ENCODE data around the gene ZBTB47.

Gene ZBTB47

DNA sequence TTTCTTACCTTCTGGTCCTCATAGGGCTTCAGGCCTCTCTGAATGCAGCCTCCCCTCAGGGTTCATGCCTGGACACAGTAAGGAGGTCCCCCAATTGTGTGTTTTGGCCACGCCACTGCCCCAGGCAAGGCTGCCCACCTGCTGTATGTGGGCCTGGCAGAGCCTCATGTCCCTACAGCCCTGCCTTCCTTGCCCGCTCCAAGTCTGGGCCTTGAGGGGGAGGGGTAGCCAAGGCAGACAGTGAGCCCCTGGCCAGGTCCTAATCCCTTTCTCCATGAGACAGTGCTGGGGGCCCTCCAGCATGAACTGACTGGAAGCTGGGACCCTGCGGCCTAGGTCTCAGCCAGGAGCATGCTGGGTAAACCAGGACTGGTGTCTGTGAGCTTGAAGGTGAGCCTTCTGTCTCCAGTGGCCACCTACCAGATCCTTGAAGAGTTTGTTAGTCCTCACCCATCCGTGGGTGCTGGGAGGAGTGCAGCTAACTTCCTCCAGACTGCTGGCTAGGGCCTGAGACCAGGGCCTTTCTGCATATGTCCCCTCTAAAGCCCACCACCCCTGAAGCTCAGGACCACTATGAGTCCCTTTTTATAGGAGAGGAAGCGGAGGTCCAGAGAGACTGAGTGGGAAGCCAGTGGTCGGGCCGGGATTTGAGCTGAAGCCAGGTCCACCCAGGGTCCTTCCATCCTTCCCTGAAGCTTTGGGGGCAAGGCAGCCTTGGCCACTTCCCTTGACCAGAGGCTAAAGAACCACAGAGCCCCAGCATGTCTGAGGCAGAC, 8.7 kb downstream of the ZBTB47 start:
- H3K4me2 ChIP-seq (ENCODE audit: insufficient read depth, low read length) = no peak overlapping the region
- DNase-seq (no peak), ATAC-seq (ENCODE audit: insufficient read depth, low read depth) (no peak)
- no peaks in the 10 kb centered on the region for H3K36me3 ChIP-seq (ENCODE audit: insufficient read depth, low read length)
- no peak overlapping the region for H3K4me3 ChIP-seq (ENCODE audit: low read depth in 1 of 2, low read length in 2 of 2)
- no peaks in the 10 kb centered on the region for H3K27me3 ChIP-seq (ENCODE audit: insufficient read depth, low read length, poor library complexity)
- H3K4me1 ChIP-seq (ENCODE audit: insufficient read depth, low read length) = no peaks in the 10 kb centered on the region
- no peak overlapping the region for H2AFZ ChIP-seq (ENCODE audit: low read depth, low read length)
- no peak overlapping the region for H3K9ac ChIP-seq (ENCODE audit: low read depth, low read length)
- no peak overlapping the region for H3K27ac ChIP-seq (ENCODE audit: low read length)
- H4K20me1 ChIP-seq (ENCODE audit: insufficient read depth, low read length) = no peaks in the 10 kb centered on the region
- no peaks in the 10 kb centered on the region for H3K9me3 ChIP-seq (ENCODE audit: insufficient read depth, low read length, severe bottlenecking)
- no peaks in the 10 kb centered on the region for H3K79me2 ChIP-seq (ENCODE audit: insufficient read depth, low read length)
- TF ChIP-seq, protein P1, sequence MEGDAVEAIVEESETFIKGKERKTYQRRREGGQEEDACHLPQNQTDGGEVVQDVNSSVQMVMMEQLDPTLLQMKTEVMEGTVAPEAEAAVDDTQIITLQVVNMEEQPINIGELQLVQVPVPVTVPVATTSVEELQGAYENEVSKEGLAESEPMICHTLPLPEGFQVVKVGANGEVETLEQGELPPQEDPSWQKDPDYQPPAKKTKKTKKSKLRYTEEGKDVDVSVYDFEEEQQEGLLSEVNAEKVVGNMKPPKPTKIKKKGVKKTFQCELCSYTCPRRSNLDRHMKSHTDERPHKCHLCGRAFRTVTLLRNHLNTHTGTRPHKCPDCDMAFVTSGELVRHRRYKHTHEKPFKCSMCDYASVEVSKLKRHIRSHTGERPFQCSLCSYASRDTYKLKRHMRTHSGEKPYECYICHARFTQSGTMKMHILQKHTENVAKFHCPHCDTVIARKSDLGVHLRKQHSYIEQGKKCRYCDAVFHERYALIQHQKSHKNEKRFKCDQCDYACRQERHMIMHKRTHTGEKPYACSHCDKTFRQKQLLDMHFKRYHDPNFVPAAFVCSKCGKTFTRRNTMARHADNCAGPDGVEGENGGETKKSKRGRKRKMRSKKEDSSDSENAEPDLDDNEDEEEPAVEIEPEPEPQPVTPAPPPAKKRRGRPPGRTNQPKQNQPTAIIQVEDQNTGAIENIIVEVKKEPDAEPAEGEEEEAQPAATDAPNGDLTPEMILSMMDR (IDR thresholded peaks at IDR 0.05; ENCODE audit: borderline replicate concordance, extremely low read depth, low read length, poor library complexity, severe bottlenecking) = no peak
- TF ChIP-seq EZH2 (IDR thresholded peaks at IDR 0.05; ENCODE audit: borderline replicate concordance, low read depth, low read length, severe bottlenecking) = no peak

DNA sequence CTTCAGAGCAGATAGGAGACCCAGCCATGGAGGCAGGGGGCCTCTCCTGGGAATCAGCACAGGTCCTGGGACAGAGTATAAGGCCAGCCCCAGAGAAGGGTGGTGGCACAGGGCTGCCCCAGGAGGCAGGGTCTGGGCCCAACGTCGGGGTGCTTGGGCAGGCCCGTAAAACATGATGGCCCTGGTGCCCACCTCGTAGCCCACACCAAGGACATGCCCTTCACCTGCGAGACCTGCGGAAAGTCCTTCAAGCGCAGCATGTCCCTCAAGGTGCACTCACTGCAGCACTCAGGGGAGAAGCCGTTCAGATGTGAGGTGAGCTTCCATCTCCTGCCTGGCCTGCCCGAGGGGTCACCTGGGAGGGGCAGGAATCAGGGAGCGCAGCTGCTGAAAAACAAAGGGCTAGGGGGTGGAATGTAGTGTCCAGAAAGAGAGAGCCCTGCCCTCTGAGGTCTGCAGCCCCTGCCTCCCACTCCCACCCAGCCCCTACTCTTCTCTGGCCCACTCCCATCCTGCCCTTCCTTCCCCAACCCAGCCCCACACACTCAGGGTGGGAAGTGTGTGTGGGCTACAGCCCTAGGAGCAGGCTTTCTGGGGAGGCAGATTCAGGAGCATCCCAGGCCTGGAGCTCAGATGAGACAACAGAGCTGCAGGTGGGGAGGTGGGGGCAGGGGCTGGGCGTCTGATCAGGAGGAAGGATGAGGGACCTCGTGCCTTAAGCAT, 9.5 kb downstream of the ZBTB47 start:
- Histone ChIP-seq H3K4me2 (ENCODE audit: insufficient read depth, low read length) (no peak overlapping the region), H3K27ac (ENCODE audit: low read length) (no peak overlapping the region)

DNA sequence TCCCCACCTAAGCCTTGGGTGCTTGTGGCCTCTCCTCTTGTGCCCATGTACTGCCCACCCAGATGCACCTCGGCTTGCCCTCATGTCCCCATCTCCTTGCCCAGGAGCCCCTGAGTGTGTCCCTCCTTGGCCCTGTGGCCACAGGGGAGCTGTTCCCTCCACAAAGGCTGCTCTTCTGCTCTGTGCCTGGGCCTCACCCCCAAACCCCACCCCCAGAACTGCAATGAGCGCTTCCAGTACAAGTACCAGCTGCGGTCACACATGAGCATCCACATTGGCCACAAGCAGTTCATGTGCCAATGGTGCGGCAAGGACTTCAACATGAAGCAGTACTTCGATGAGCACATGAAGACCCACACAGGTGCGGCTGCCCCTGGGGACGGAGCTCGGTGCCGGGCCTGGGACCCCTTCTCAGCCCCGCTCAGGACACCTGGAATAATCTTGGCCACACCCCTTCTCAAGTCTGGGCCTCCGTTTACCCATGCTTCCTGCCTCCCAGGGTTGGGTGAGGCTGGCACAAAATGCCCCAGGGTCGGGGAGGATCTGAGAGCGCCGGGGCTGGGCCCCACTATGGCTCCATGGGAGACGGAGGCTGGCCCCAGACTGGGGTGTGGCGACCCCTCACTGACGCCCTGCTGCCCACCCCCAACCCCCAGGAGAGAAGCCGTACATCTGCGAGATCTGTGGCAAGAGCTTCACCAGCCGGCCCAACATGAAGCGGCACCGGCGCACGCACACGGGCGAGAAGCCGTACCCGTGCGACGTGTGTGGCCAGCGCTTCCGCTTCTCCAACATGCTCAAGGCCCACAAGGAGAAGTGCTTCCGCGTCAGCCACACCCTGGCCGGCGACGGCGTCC, 10.3 kb downstream of the ZBTB47 start:
- no peaks in the 10 kb centered on the region for H3K79me2 ChIP-seq (ENCODE audit: insufficient read depth, low read length)
- no peak overlapping the region for H3K27ac ChIP-seq (ENCODE audit: low read length)
- H2AFZ ChIP-seq (ENCODE audit: low read depth, low read length) = no peak overlapping the region
- ATAC-seq (ENCODE audit: insufficient read depth, low read depth) (no peak), DNase-seq (no peak)
- H3K27me3 ChIP-seq (ENCODE audit: insufficient read depth, low read length, poor library complexity) = no peaks in the 10 kb centered on the region
- H3K36me3 ChIP-seq (ENCODE audit: insufficient read depth, low read length) = no peaks in the 10 kb centered on the region
- no peak overlapping the region for H3K9ac ChIP-seq (ENCODE audit: low read depth, low read length)
- no peaks in the 10 kb centered on the region for H4K20me1 ChIP-seq (ENCODE audit: insufficient read depth, low read length)
- no peak overlapping the region for H3K4me3 ChIP-seq (ENCODE audit: low read depth in 1 of 2, low read length in 2 of 2)
- TF ChIP-seq, protein P1 (IDR thresholded peaks at IDR 0.05; ENCODE audit: borderline replicate concordance, extremely low read depth, low read length, poor library complexity, severe bottlenecking) = no peak
- no peak for TF ChIP-seq EZH2 (IDR thresholded peaks at IDR 0.05; ENCODE audit: borderline replicate concordance, low read depth, low read length, severe bottlenecking)
- H3K4me2 ChIP-seq (ENCODE audit: insufficient read depth, low read length) = no peak overlapping the region
- H3K4me1 ChIP-seq (ENCODE audit: insufficient read depth, low read length) = no peaks in the 10 kb centered on the region
- H3K9me3 ChIP-seq (ENCODE audit: insufficient read depth, low read length, severe bottlenecking) = no peaks in the 10 kb centered on the region

More for the DNA sequence above, 9.5 kb downstream of the ZBTB47 start:
- Histone ChIP-seq H3K4me3 (ENCODE audit: low read depth in 1 of 2, low read length in 2 of 2) (no peak overlapping the region), H3K9ac (ENCODE audit: low read depth, low read length) (no peak overlapping the region), H3K4me1 (ENCODE audit: insufficient read depth, low read length) (no peaks in the 10 kb centered on the region), H2AFZ (ENCODE audit: low read depth, low read length) (no peak overlapping the region), H4K20me1 (ENCODE audit: insufficient read depth, low read length) (no peaks in the 10 kb centered on the region), H3K79me2 (ENCODE audit: insufficient read depth, low read length) (no peaks in the 10 kb centered on the region), H3K9me3 (ENCODE audit: insufficient read depth, low read length, severe bottlenecking) (no peaks in the 10 kb centered on the region), H3K27me3 (ENCODE audit: insufficient read depth, low read length, poor library complexity) (no peaks in the 10 kb centered on the region), H3K36me3 (ENCODE audit: insufficient read depth, low read length) (no peaks in the 10 kb centered on the region)
- ATAC-seq (ENCODE audit: insufficient read depth, low read depth) (no peak), DNase-seq (no peak)
- TF ChIP-seq, protein P1 (IDR thresholded peaks at IDR 0.05; ENCODE audit: borderline replicate concordance, extremely low read depth, low read length, poor library complexity, severe bottlenecking) = no peak
- TF ChIP-seq EZH2 (IDR thresholded peaks at IDR 0.05; ENCODE audit: borderline replicate concordance, low read depth, low read length, severe bottlenecking) = no peak

Measured in DND-41 (cell line).